ENCODE results near the gene ATF7IP.
"Not testable (repeated sequence)": the region's sequence is repeated elsewhere in the genome, so short reads cannot be mapped to it uniquely, and the experiment has no call there.

Gene ATF7IP

GRCh38 chr12:14369311-14369710 lies 3.8 kb downstream of the ATF7IP start:
- DNase-seq = peak; percentile 29

GRCh38 chr12:14373217-14373616 lies 7.7 kb downstream of the ATF7IP start:
- DNase-seq = no peak

- no peak for DNase-seq
Observed at GRCh38 chr12:14379508-14379907, 14.0 kb downstream of the ATF7IP start.

GRCh38 chr12:14384783-14385638 lies 19.5 kb downstream of the ATF7IP start:
- DNase-seq = peak; percentile 77

- DNase-seq = no peak
Observed at GRCh38 chr12:14387219-14387871, 21.9 kb downstream of the ATF7IP start.

- DNase-seq = no peak
Observed at GRCh38 chr12:14390449-14390848, 25.0 kb downstream of the ATF7IP start.

GRCh38 chr12:14390870-14391530 lies 25.5 kb downstream of the ATF7IP start:
- no peak for DNase-seq

GRCh38 chr12:14393751-14394150 lies 28.3 kb downstream of the ATF7IP start:
- no peak for DNase-seq

GRCh38 chr12:14394317-14395073 lies 29.0 kb downstream of the ATF7IP start:
- DNase-seq = peak; percentile 44

- DNase-seq = no peak
Observed at GRCh38 chr12:14395074-14395778, 29.7 kb downstream of the ATF7IP start.

GRCh38 chr12:14396071-14396470 lies 30.6 kb downstream of the ATF7IP start:
- peak; percentile 20 for DNase-seq

GRCh38 chr12:14399871-14400270 lies 34.4 kb downstream of the ATF7IP start:
- no peak for DNase-seq

- no peak for DNase-seq
Observed at GRCh38 chr12:14400599-14400998, 35.1 kb downstream of the ATF7IP start.

- not testable (repeated sequence) for DNase-seq
Observed at GRCh38 chr12:14401267-14401666, 35.8 kb downstream of the ATF7IP start.

GRCh38 chr12:14402697-14403096 lies 37.2 kb downstream of the ATF7IP start:
- no peak for DNase-seq

- no peak for DNase-seq
Observed at GRCh38 chr12:14403293-14403692, 37.8 kb downstream of the ATF7IP start.

GRCh38 chr12:14403711-14404196 lies 38.3 kb downstream of the ATF7IP start:
- DNase-seq = peak; percentile 36

GRCh38 chr12:14405407-14405806 lies 39.9 kb downstream of the ATF7IP start:
- not testable (repeated sequence) for DNase-seq

- no peak for DNase-seq
Observed at GRCh38 chr12:14408208-14408607, 42.7 kb downstream of the ATF7IP start.

GRCh38 chr12:14410177-14410576 lies 44.7 kb downstream of the ATF7IP start:
- no peak for DNase-seq

GRCh38 chr12:14410841-14411569 lies 45.5 kb downstream of the ATF7IP start:
- no peak for DNase-seq
